H1 (cell line): ENCODE results near the gene WDR7. TPM values are rescaled to one million over a fixed set of nuclear protein-coding genes. Genes with fewer than 3 reads are reported as not detected.

Source experiments
- BCL11A ChIP-seq, 2 experiments: IDR thresholded peaks; one replicate each; pipeline ENCODE4 v1.6.1; 2011; ENCODE audit warnings: low read depth in 2 of 2, low read length in 2 of 2, mild to moderate bottlenecking in 2 of 2
- CBX8 ChIP-seq: fragments of 300-800, 300-1000 bp; sonication (generic); IDR thresholded peaks from 2 replicates; pipeline ENCODE4 v1.7.1; 2016; ENCODE audit warnings: low read depth, low read length, borderline replicate concordance
- CHD7 ChIP-seq: fragments of 300-600 bp; sonication (generic); IDR thresholded peaks from 2 replicates; pipeline ENCODE4 v1.7.1; 2012; ENCODE audit warnings: low read length, moderate library complexity, mild to moderate bottlenecking, inconsistent platforms; ENCODE audit not compliant: insufficient replicate concordance
- CTBP2 ChIP-seq: IDR thresholded peaks from 2 replicates; pipeline ENCODE4 v1.7.0; 2011; ENCODE audit warnings: borderline replicate concordance, mild to moderate bottlenecking, moderate library complexity, mixed read lengths, low read length; ENCODE audit not compliant: insufficient read depth, insufficient read length
- EZH2 ChIP-seq: fragments of 200-600 bp; sonication (generic); IDR thresholded peaks from 2 replicates; pipeline ENCODE4 v1.7.1; 2012; ENCODE audit warnings: low read depth, mild to moderate bottlenecking, moderate library complexity, low read length, inconsistent platforms; ENCODE audit not compliant: severe bottlenecking
- GTF2F1 ChIP-seq: IDR thresholded peaks from 2 replicates; pipeline ENCODE4 v1.6.1; 2012; ENCODE audit warnings: low read depth, low read length, improper control_type of control experiment, borderline replicate concordance
- JUN ChIP-seq: IDR thresholded peaks from 2 replicates; pipeline ENCODE4 v1.6.1; 2011; ENCODE audit warnings: low read depth, mild to moderate bottlenecking, improper control_type of control experiment, low read length
- KDM1A ChIP-seq: fragments of 200-600, 300-600 bp; sonication (generic); IDR thresholded peaks from 2 replicates; pipeline ENCODE4 v1.7.1; 2016; ENCODE audit warnings: mild to moderate bottlenecking, low read length, borderline replicate concordance
- SIN3A ChIP-seq, 2 experiments: IDR thresholded peaks in 1 of 2; conservative IDR thresholded peaks in 1 of 2; 2 replicates each; pipeline ENCODE4 v1.6.1; 2011 to 2012; ENCODE audit warnings: low read length in 2 of 2, improper control_type of control experiment in 1 of 2, low read depth in 1 of 2, mild to moderate bottlenecking in 1 of 2
- SRF ChIP-seq: IDR thresholded peaks from 2 replicates; pipeline ENCODE4 v1.6.1; 2011; ENCODE audit warnings: mild to moderate bottlenecking, low read depth, low read length, moderate library complexity
- SUZ12 ChIP-seq: fragments of 200-600 bp; sonication (generic); IDR thresholded peaks from 2 replicates; pipeline ENCODE4 v1.6.1; 2012; ENCODE audit warnings: mild to moderate bottlenecking, inconsistent platforms, low read length, moderate library complexity, mixed read lengths
- TBP ChIP-seq: IDR thresholded peaks from 2 replicates; pipeline ENCODE4 v1.6.1; 2011; ENCODE audit warnings: low read depth, low read length, improper control_type of control experiment
- polyA plus RNA-seq, 7 experiments: library from polyadenylated mRNA; depleted of rRNA in 3 of 7; stranded (reverse) in 5 of 7; unstranded in 2 of 7; fragments of >200 nt in 5 of 7; fragments of 200-250 nt in 2 of 7; gene quantifications; 1 replicate in 5 of 7; 2 replicates in 1 of 7; 4 replicates in 1 of 7; pipeline versions ENCODE4 v1.2.1 to v1.2.3, GENCODE V29; 2011 to 2013; ENCODE audit warnings: missing spikeins in 2 of 7, mixed read lengths in 2 of 7
- total RNA-seq: library from RNA; stranded (reverse); fragmentation: NEBNext Ultra II Directional; extraction: Animal tissue kit (Norgen Biotek cat#: 25700); gene quantifications from 2 replicates; pipeline ENCODE4 v1.2.1, GENCODE V29; 2021

The WDR7 gene
- total and polyA plus RNA-seq, 2 of the 8 experiments (the other 6 are each of a cell fraction or from before 2014, with no cell fraction given): 5.5 to 15.2 TPM

- TF ChIP-seq CHD7: no peak
- no peak for TF ChIP-seq CTBP2
- TF ChIP-seq SRF: no peak
- TF ChIP-seq BCL11A (IDR thresholded peaks at IDR 0.05; ENCODE audit: low read depth in 2 of 2, low read length in 2 of 2): no peak
- TF ChIP-seq JUN: no peak
- TF ChIP-seq KDM1A: no peak
- TF ChIP-seq SIN3A (conservative IDR thresholded peaks at IDR 0.05 in 1 of 2, IDR thresholded peaks at IDR 0.05 in 1 of 2; ENCODE audit: low read depth in 1 of 2, low read length in 2 of 2): no peak
- no peak for TF ChIP-seq EZH2
- TF ChIP-seq CBX8: no peak
- TF ChIP-seq SUZ12: no peak
- TF ChIP-seq TBP: no peak
- TF ChIP-seq GTF2F1: no peak
Measured at GRCh38 chr18:56649996-56650395, 1.2 kb upstream of the WDR7 start (continued).
